Stomach (tissue), 4 donors: ENCODE measurements around the gene SLC26A4.

Source experiments
- CTCF ChIP-seq, 7 experiments: fragments of 450-650 bp in 4 of 7; fragments of 200-600 bp in 3 of 7; sonication (generic) in 3 of 7; IDR thresholded peaks; one replicate each; pipeline ENCODE4 v1.5.1; 2016 to 2019; ENCODE audit warnings: antibody characterized with exemption in 7 of 7, control low read depth in 2 of 7, mild to moderate bottlenecking in 1 of 7
- EP300 ChIP-seq: sonication (generic); formaldehyde crosslinking; IDR thresholded peaks from one replicate; pipeline ENCODE4 v1.6.1; 2017; ENCODE audit warnings: antibody characterized with exemption
- POLR2A ChIP-seq, 4 donors: fragments of 450-650 bp; IDR thresholded peaks; one replicate each; pipeline ENCODE4 v1.6.1; 2016; ENCODE audit warnings: antibody characterized with exemption in 4 of 4, control low read depth in 2 of 4, mild to moderate bottlenecking in 1 of 4, moderate library complexity in 1 of 4
- POLR2AphosphoS5 ChIP-seq, 3 donors: sonication (generic); formaldehyde crosslinking; IDR thresholded peaks; one replicate each; pipeline ENCODE4 v1.6.1; 2016; ENCODE audit warnings: antibody characterized with exemption in 3 of 3

GRCh38 chr7:107615910-107616680, 44.5 kb upstream of the SLC26A4 start:
- TF ChIP-seq CTCF (IDR thresholded peaks at IDR 0.05): no peak
- TF ChIP-seq POLR2AphosphoS5 (IDR thresholded peaks at IDR 0.05): no peak
- no peak for TF ChIP-seq POLR2A (IDR thresholded peaks at IDR 0.05)
- TF ChIP-seq EP300: no peak
